Kidney (tissue), 14 donors: Measurements from ENCODE around the gene SLAMF9. TPM values are rescaled to one million over a fixed set of nuclear protein-coding genes. Genes with fewer than 3 reads are reported as not detected.

Experiments
- DNase-seq, 5 donors: peaks; one replicate each; pipeline ENCODE4 v3.0.0-alpha.2; 2013 to 2020
- FAIRE-seq: peaks from 2 replicates; lab custom pipeline; 2012; peaks lifted over from hg19 to GRCh38; lab: Jason Lieb, UNC
- H3K27ac ChIP-seq, 2 donors: one replicate each; pipeline ENCODE4 v1.7.0; 2013; ENCODE audit warnings: low read depth in 2 of 2, low read length in 2 of 2, inconsistent platforms in 1 of 2
- H3K27me3 ChIP-seq: one replicate; pipeline ENCODE4 v1.7.1; 2013; ENCODE audit warnings: low read length, inconsistent platforms; ENCODE audit not compliant: control insufficient read depth, insufficient read depth
- H3K36me3 ChIP-seq, 3 donors: one replicate each; pipeline versions ENCODE4 v1.7.0 to v1.7.1; 2013; ENCODE audit warnings: low read length in 3 of 3, control low read depth in 1 of 3, inconsistent platforms in 1 of 3; ENCODE audit not compliant: insufficient read depth in 3 of 3, control insufficient read depth in 2 of 3
- H3K4me1 ChIP-seq, 3 donors: one replicate each; pipeline versions ENCODE4 v1.7.0 to v1.7.1; 2013; ENCODE audit warnings: low read length in 3 of 3, inconsistent platforms in 1 of 3, low read depth in 1 of 3; ENCODE audit not compliant: control insufficient read depth in 2 of 3, insufficient read depth in 2 of 3
- H3K4me3 ChIP-seq, 3 donors: one replicate each; pipeline versions ENCODE4 v1.7.0 to v1.8.1; 2013; ENCODE audit warnings: low read length in 3 of 3, control low read depth in 1 of 3, inconsistent platforms in 1 of 3
- H3K9ac ChIP-seq, 3 donors: one replicate each; pipeline versions ENCODE4 v1.7.0 to v1.7.1; 2013; ENCODE audit warnings: low read length in 3 of 3, control low read depth in 1 of 3, inconsistent platforms in 1 of 3
- H3K9me3 ChIP-seq, 3 donors: one replicate each; pipeline versions ENCODE4 v1.7.0 to v1.7.1; 2013; ENCODE audit warnings: low read length in 3 of 3, control low read depth in 1 of 3, inconsistent platforms in 1 of 3; ENCODE audit not compliant: control insufficient read depth in 2 of 3, insufficient read depth in 1 of 3
- intact Hi-C: fragments of 100-400 bp; cut with DNase I; formaldehyde crosslinking; loops from one replicate; pipeline ENCODE4 v1.11.1; 2022
- polyA plus RNA-seq: library from polyadenylated mRNA; stranded (reverse); fragments of 350-450 nt; fragmentation: Illumina TruSeq; extraction: RNeasy Lipid Tissue Mini Kit (QIAGEN cat#74804); gene quantifications from one replicate; pipeline ENCODE4 v1.2.3, GENCODE V29; 2014; ENCODE audit warnings: low read depth, low replicate concordance; ENCODE audit not compliant: insufficient read depth
- total RNA-seq: library from RNA; stranded (reverse); fragmentation: NEBNext Ultra II Directional; extraction: Animal tissue kit (Norgen Biotek cat#: 25700); gene quantifications from one replicate; pipeline ENCODE4 v1.2.1, GENCODE V29; 2021
- TF ChIP-seq, protein P1 (sequence below): IDR thresholded peaks from 3 replicates; pipeline ENCODE4 v1.5.1; 2012; ENCODE audit warnings: mild to moderate bottlenecking, moderate library complexity, borderline replicate concordance; ENCODE audit not compliant: insufficient read depth; ENCODE audit errors: extremely low read depth
- donor health status: control.
- donor health status: control.
- donor health status: control.
- donor health status: control.
- donor health status: control.
- donor health status: DM: yes; HTN: yes; CAD: no.
- donor health status: Normal renal cell carcinoma (clear cell type).

The SLAMF9 gene
- total and polyA plus RNA-seq, 2 donors from 2014 or later, result not detected

DNA sequence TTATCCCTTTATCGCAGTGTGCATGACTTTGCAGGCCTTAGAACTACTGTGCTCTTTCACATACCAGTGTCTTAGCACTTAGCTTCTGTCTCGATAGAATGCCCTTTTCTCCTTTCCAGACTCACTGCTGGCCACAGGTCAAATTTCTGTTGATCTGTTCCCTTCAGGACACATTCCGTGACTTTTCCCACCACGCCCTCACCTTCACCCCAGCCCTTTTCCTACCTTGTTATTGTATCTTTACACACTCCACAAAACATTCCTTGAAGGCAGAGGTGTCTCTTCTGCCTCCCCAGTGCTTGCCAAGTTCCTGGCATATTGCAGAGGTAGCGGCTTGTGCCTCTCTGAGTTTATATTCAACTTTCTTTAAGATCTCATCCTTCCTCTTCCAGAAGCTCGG lies 4.9 kb downstream of the SLAMF9 start:
- Histone ChIP-seq H3K9ac (no peak overlapping the region), H3K27ac (no peak overlapping the region), H3K9me3 (no peaks in the 10 kb centered on the region), H3K27me3 (no peaks in the 10 kb centered on the region), H3K36me3 (no peaks in the 10 kb centered on the region), H3K4me3 (no peak overlapping the region), H3K4me1 (peaks cover 0 to 6% (median 5%) of the 10 kb centered on the region in 3 donors)
- FAIRE-seq (no peak), DNase-seq (no peak)
- intact Hi-C loops, result no loop called here
- TF ChIP-seq, protein P1, sequence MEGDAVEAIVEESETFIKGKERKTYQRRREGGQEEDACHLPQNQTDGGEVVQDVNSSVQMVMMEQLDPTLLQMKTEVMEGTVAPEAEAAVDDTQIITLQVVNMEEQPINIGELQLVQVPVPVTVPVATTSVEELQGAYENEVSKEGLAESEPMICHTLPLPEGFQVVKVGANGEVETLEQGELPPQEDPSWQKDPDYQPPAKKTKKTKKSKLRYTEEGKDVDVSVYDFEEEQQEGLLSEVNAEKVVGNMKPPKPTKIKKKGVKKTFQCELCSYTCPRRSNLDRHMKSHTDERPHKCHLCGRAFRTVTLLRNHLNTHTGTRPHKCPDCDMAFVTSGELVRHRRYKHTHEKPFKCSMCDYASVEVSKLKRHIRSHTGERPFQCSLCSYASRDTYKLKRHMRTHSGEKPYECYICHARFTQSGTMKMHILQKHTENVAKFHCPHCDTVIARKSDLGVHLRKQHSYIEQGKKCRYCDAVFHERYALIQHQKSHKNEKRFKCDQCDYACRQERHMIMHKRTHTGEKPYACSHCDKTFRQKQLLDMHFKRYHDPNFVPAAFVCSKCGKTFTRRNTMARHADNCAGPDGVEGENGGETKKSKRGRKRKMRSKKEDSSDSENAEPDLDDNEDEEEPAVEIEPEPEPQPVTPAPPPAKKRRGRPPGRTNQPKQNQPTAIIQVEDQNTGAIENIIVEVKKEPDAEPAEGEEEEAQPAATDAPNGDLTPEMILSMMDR, result no peak

GRCh38 chr1:159947942-159948341 lies 6.1 kb downstream of the SLAMF9 start:
- Histone ChIP-seq H3K27me3 (no peaks in the 10 kb centered on the region), H3K27ac (no peak overlapping the region), H3K4me3 (no peak overlapping the region), H3K4me1 (peaks cover 0 to 6% (median 5%) of the 10 kb centered on the region in 3 donors), H3K36me3 (no peaks in the 10 kb centered on the region), H3K9ac (no peak overlapping the region), H3K9me3 (no peaks in the 10 kb centered on the region)
- FAIRE-seq (no peak), DNase-seq (no peak)
- intact Hi-C loops, result no loop called here
- TF ChIP-seq, protein P1, result no peak

DNA sequence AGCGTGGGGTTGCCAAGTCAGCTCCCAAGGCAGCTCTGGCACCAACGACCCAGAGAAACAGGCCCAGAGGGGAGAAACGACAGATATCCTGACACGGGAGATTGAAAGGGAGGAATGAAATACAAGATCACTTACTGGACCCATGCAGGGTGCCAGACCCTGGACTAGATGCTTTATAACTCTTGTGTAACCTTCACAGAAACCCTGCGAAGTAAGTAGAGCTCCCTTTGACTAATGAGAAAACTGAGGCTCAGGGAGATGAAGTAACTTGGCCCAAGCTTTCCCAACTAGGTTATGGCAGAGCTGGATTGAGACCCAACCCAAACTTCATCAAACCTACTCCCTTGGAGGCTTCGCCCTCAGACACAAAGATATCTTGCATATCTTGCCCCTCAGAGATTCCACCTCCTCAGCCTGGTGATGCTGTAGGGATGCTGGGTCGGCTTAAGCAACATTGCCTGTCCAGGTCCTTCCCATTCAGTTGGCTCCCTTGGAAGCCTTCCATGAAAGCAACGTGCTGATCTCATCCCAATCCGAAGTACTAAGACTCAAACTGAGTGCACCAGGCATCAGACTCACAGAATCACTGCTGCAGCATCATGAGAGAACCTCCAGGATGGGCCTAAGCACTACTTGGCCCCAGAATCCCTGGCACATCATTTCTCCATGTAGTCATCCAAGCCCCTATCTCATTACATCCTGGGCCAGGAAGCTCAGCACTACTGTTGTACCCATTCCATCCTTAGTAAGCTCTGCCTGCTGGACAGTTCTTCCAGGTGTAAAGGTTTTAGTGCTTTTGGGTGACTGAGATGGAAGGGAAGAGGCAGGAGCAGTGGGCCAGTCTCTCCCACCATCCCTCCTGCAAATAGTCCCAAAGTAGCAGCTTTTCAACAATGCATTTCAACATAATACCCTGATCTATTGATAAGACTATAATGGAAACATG lies 7.5 kb downstream of the SLAMF9 start:
- no peak overlapping the region for H3K27ac ChIP-seq
- intact Hi-C loops, result no loop called here
- no peak for DNase-seq
- FAIRE-seq, result no peak
- no peaks in the 10 kb centered on the region for H3K36me3 ChIP-seq
- peaks cover 0 to 6% (median 5%) of the 10 kb centered on the region in 3 donors for H3K4me1 ChIP-seq
- TF ChIP-seq, protein P1, result no peak
- H3K27me3 ChIP-seq, result no peaks in the 10 kb centered on the region
- H3K9ac ChIP-seq, result no peak overlapping the region
- H3K4me3 ChIP-seq, result peak overlapping the region in 2 of 3 donors; percentile 33 to 60
- no peaks in the 10 kb centered on the region for H3K9me3 ChIP-seq
